H1 (cell line): ENCODE data around the gene MAPT. TPM values are rescaled to one million over a fixed set of nuclear protein-coding genes. Genes with fewer than 3 reads are reported as not detected.

Experiments used
- CTCF ChIA-PET: fragments of 300-600 bp; sonication (Branson Sonifier 250); formaldehyde crosslinking; loops from one replicate; lab custom pipeline; 2021; ENCODE audit not compliant: partially characterized antibody; lab: Charles Lee
- POLR2A ChIA-PET: fragments of 300-600 bp; sonication (Branson Sonifier 250); formaldehyde crosslinking; loops from one replicate; lab custom pipeline; 2021; ENCODE audit warnings: inconsistent platforms; ENCODE audit not compliant: partially characterized antibody; lab: Charles Lee
- DNase-seq, 2 experiments: peaks; one replicate each; pipeline versions ENCODE4 v3.0.0 to v3.0.0-alpha.2; 2010 to 2022; ENCODE audit warnings: low spot score in 2 of 2, low read depth in 1 of 2, mixed read lengths in 1 of 2
- FAIRE-seq: peaks from 2 replicates; lab custom pipeline; 2011; peaks lifted over from hg19 to GRCh38; lab: Jason Lieb, UNC
- H2AFZ ChIP-seq: 2 replicates; pipeline ENCODE4 v1.8.1; 2012; ENCODE audit warnings: low read length, inconsistent platforms
- H2AK5ac ChIP-seq: 2 replicates; pipeline ENCODE4 v1.6.1; 2013; ENCODE audit warnings: low read depth, low read length
- H2BK120ac ChIP-seq: replicated peaks from 2 replicates; pipeline ENCODE3; 2013; ENCODE audit warnings: low read depth, low read length, inconsistent platforms
- H2BK12ac ChIP-seq: 2 replicates; pipeline ENCODE4 v1.6.1; 2013; ENCODE audit warnings: low read depth, low read length
- H2BK15ac ChIP-seq: 2 replicates; pipeline ENCODE4 v1.6.1; 2013; ENCODE audit warnings: low read length
- H2BK20ac ChIP-seq: 2 replicates; pipeline ENCODE4 v1.6.1; 2013; ENCODE audit warnings: low read length
- H2BK5ac ChIP-seq: 2 replicates; pipeline ENCODE4 v1.6.1; 2013; ENCODE audit warnings: low read depth, low read length
- H3K14ac ChIP-seq: 2 replicates; pipeline ENCODE4 v1.6.1; 2013; ENCODE audit warnings: inconsistent platforms; ENCODE audit not compliant: insufficient read length
- H3K18ac ChIP-seq: 2 replicates; pipeline ENCODE4 v1.6.1; 2013; ENCODE audit warnings: low read length; ENCODE audit errors: extremely low read depth
- H3K23ac ChIP-seq: 2 replicates; pipeline ENCODE4 v1.6.1; 2013; ENCODE audit warnings: inconsistent platforms; ENCODE audit not compliant: insufficient read length
- H3K23me2 ChIP-seq: 2 replicates; pipeline ENCODE4 v1.6.1; 2013; ENCODE audit warnings: low read depth, low read length
- H3K27ac ChIP-seq: 2 replicates; pipeline ENCODE4 v1.6.1; 2011; ENCODE audit warnings: low read depth, low read length, inconsistent platforms
- H3K27me3 ChIP-seq, 4 experiments: replicated peaks in 1 of 4; 1 replicate in 1 of 4; 2 replicates in 3 of 4; pipeline versions ENCODE4 v1.6.1 to v1.8.1; 2011 to 2013; ENCODE audit warnings: low read length in 3 of 4, mild to moderate bottlenecking in 3 of 4, inconsistent platforms in 2 of 4, mixed read lengths in 2 of 4, moderate library complexity in 1 of 4; ENCODE audit not compliant: control insufficient read depth in 3 of 4, insufficient read depth in 3 of 4; ENCODE audit errors: extremely low read depth in 1 of 4
- H3K36me3 ChIP-seq, 4 experiments: 2 replicates each; pipeline versions ENCODE4 v1.6.1 to v1.8.1; 2011 to 2013; ENCODE audit warnings: mild to moderate bottlenecking in 4 of 4, low read length in 3 of 4, moderate library complexity in 2 of 4, control low read depth in 1 of 4, inconsistent platforms in 1 of 4; ENCODE audit not compliant: insufficient read depth in 4 of 4, control insufficient read depth in 2 of 4
- H3K4ac ChIP-seq: replicated peaks from 2 replicates; pipeline ENCODE3; 2013; ENCODE audit warnings: low read length, low read depth, mixed read lengths, inconsistent platforms; ENCODE audit not compliant: insufficient read length
- H3K4me1 ChIP-seq, 4 experiments: replicated peaks in 1 of 4; 1 replicate in 1 of 4; 2 replicates in 3 of 4; pipeline versions ENCODE4 v1.6.1 to v1.8.1; 2011 to 2013; ENCODE audit warnings: low read length in 3 of 4, inconsistent platforms in 2 of 4, mixed read lengths in 1 of 4; ENCODE audit not compliant: insufficient read depth in 4 of 4, control insufficient read depth in 3 of 4
- H3K4me2 ChIP-seq, 2 experiments: 2 replicates each; pipeline versions ENCODE4 v1.6.1 to v1.8.1; 2011 to 2013; ENCODE audit warnings: low read depth in 2 of 2, low read length in 2 of 2, control low read depth in 1 of 2, inconsistent platforms in 1 of 2, mild to moderate bottlenecking in 1 of 2; ENCODE audit not compliant: insufficient read depth in 1 of 2
- H3K4me3 ChIP-seq, 4 experiments: fragments of 200-600, 300-600 bp in 1 of 4; sonication (generic), shearing (Covaris generic), sonication (Bioruptor Twin) in 1 of 4; 2 replicates each; pipeline versions ENCODE4 v1.5.1 to v1.8.1; 2011 to 2016; ENCODE audit warnings: low read length in 4 of 4, low read depth in 3 of 4, control low read depth in 2 of 4, inconsistent platforms in 2 of 4, mild to moderate bottlenecking in 2 of 4, mixed read lengths in 1 of 4, moderate library complexity in 1 of 4; ENCODE audit not compliant: insufficient read depth in 2 of 4; ENCODE audit errors: extremely low read depth in 1 of 4
- H3K56ac ChIP-seq: replicated peaks from 2 replicates; pipeline ENCODE3; 2013; ENCODE audit warnings: low read depth, mild to moderate bottlenecking, mixed read lengths, low read length, inconsistent platforms; ENCODE audit not compliant: insufficient read length
- H3K79me1 ChIP-seq: 2 replicates; pipeline ENCODE4 v1.6.1; 2013; ENCODE audit warnings: low read depth, low read length, control low read depth
- H3K79me2 ChIP-seq, 2 experiments: 2 replicates each; pipeline versions ENCODE4 v1.6.1 to v1.8.1; 2012 to 2013; ENCODE audit warnings: low read length in 2 of 2, mild to moderate bottlenecking in 2 of 2, inconsistent platforms in 1 of 2; ENCODE audit not compliant: insufficient read depth in 2 of 2, control insufficient read depth in 1 of 2
- H3K9ac ChIP-seq, 4 experiments: replicated peaks in 1 of 4; 1 replicate in 1 of 4; 2 replicates in 3 of 4; pipeline versions ENCODE4 v1.6.1 to v1.8.1; 2011 to 2013; ENCODE audit warnings: low read depth in 3 of 4, low read length in 3 of 4, control low read depth in 2 of 4, mild to moderate bottlenecking in 2 of 4, moderate library complexity in 2 of 4, inconsistent platforms in 1 of 4; ENCODE audit errors: extremely low read depth in 1 of 4
- H3K9me3 ChIP-seq, 2 experiments: 2 replicates each; pipeline versions ENCODE4 v1.6.1 to v1.8.1; 2012 to 2013; ENCODE audit warnings: mild to moderate bottlenecking in 2 of 2, moderate library complexity in 2 of 2, control low read depth in 1 of 2, inconsistent platforms in 1 of 2, low read depth in 1 of 2, low read length in 1 of 2, mixed read lengths in 1 of 2; ENCODE audit not compliant: insufficient read depth in 2 of 2
- H4K20me1 ChIP-seq, 2 experiments: replicated peaks in 1 of 2; 2 replicates each; pipeline versions ENCODE3 to v1.8.1; 2011 to 2013; ENCODE audit warnings: inconsistent platforms in 2 of 2, low read length in 2 of 2, mild to moderate bottlenecking in 1 of 2; ENCODE audit not compliant: insufficient read depth in 2 of 2, control insufficient read depth in 1 of 2
- H4K5ac ChIP-seq: 2 replicates; pipeline ENCODE4 v1.6.1; 2013; ENCODE audit warnings: low read length, low read depth, mixed read lengths, inconsistent platforms; ENCODE audit not compliant: insufficient read length
- H4K8ac ChIP-seq: 2 replicates; pipeline ENCODE4 v1.8.0; 2013; ENCODE audit warnings: mild to moderate bottlenecking, moderate library complexity, low read length, inconsistent platforms; ENCODE audit not compliant: insufficient read depth; ENCODE audit errors: extremely low read depth
- H4K91ac ChIP-seq: replicated peaks from 2 replicates; pipeline ENCODE3; 2013; ENCODE audit warnings: low read length, mixed read lengths, inconsistent platforms; ENCODE audit not compliant: insufficient read length
- CBX5 ChIP-seq: fragments of 300-800, 300-1000 bp; sonication (generic); IDR thresholded peaks from 2 replicates; pipeline ENCODE4 v1.7.1; 2016; ENCODE audit warnings: antibody characterized with exemption, low read length, low read depth
- CEBPB ChIP-seq: IDR thresholded peaks from 2 replicates; pipeline ENCODE4 v1.6.1; 2012; ENCODE audit warnings: low read depth, low read length
- POLR2A ChIP-seq, 2 experiments: IDR thresholded peaks; 1 replicate in 1 of 2; 2 replicates in 1 of 2; pipeline ENCODE4 v1.6.1; 2011; ENCODE audit warnings: low read depth in 2 of 2, low read length in 2 of 2, mild to moderate bottlenecking in 2 of 2; ENCODE audit errors: control extremely low read depth in 1 of 2
- POLR2AphosphoS5 ChIP-seq: IDR thresholded peaks from 2 replicates; pipeline ENCODE4 v1.6.1; 2011; ENCODE audit warnings: low read depth, low read length
- RAD21 ChIP-seq, 2 experiments: IDR thresholded peaks in 1 of 2; conservative IDR thresholded peaks in 1 of 2; 2 replicates each; pipeline ENCODE4 v1.6.1; 2011; ENCODE audit warnings: low read depth in 2 of 2, low read length in 2 of 2, improper control_type of control experiment in 1 of 2, inconsistent platforms in 1 of 2, mild to moderate bottlenecking in 1 of 2, moderate library complexity in 1 of 2
- SP2 ChIP-seq: IDR thresholded peaks from 2 replicates; pipeline ENCODE4 v1.6.1; 2012; ENCODE audit warnings: mild to moderate bottlenecking, low read length, inconsistent platforms
- YY1 ChIP-seq: IDR thresholded peaks from 2 replicates; pipeline ENCODE4 v1.6.1; 2011; ENCODE audit warnings: low read depth, mild to moderate bottlenecking, low read length
- WGBS, 2 experiments: shearing (Covaris generic) in 1 of 2; methylation state at CpG; one replicate each; pipeline versions ENCODE4 v1.1.6 to v1.1.7; 2013 to 2015; ENCODE audit warnings: low lambda C conversion rate in 2 of 2, mixed read lengths in 2 of 2, inconsistent platforms in 1 of 2, low coverage in 1 of 2, missing lambda C conversion rate in 1 of 2; ENCODE audit not compliant: insufficient replicate concordance in 2 of 2, insufficient coverage in 1 of 2, insufficient read length in 1 of 2; ENCODE audit errors: extremely low coverage in 1 of 2, missing lambda C conversion rate in 1 of 2; 5-methylcytosine and 5-hydroxymethylcytosine counted together
- polyA plus RNA-seq, 7 experiments: library from polyadenylated mRNA; depleted of rRNA in 3 of 7; stranded (reverse) in 5 of 7; unstranded in 2 of 7; fragments of >200 nt in 5 of 7; fragments of 200-250 nt in 2 of 7; gene quantifications; 1 replicate in 5 of 7; 2 replicates in 1 of 7; 4 replicates in 1 of 7; pipeline versions ENCODE4 v1.2.1 to v1.2.3, GENCODE V29; 2011 to 2013; ENCODE audit warnings: missing spikeins in 2 of 7, mixed read lengths in 2 of 7
- total RNA-seq: library from RNA; stranded (reverse); fragmentation: NEBNext Ultra II Directional; extraction: Animal tissue kit (Norgen Biotek cat#: 25700); gene quantifications from 2 replicates; pipeline ENCODE4 v1.2.1, GENCODE V29; 2021

MAPT gene
- total and polyA plus RNA-seq, 2 of the 8 experiments (the other 6 are each of a cell fraction or from before 2014, with no cell fraction given), result 0.54 to 1.7 TPM

GRCh38 chr17:45958994-45959665, 64.8 kb downstream of the MAPT start:
- Histone ChIP-seq H2BK15ac (no peak overlapping the region), H3K23me2 (no peaks in the 10 kb centered on the region), H3K23ac (no peak overlapping the region), H2BK12ac (no peak overlapping the region), H4K8ac (no peak overlapping the region), H4K20me1 (no peaks in the 10 kb centered on the region), H3K4me3 (no peak overlapping the region), H3K9ac (no peak overlapping the region), H2BK120ac (no peak overlapping the region), H2AFZ (no peak overlapping the region), H3K18ac (no peak overlapping the region), H4K5ac (no peak overlapping the region), H3K27me3 (no peaks in the 10 kb centered on the region), H3K14ac (no peak overlapping the region), H4K91ac (no peak overlapping the region), H3K4me1 (no peaks in the 10 kb centered on the region), H3K79me1 (no peaks in the 10 kb centered on the region), H3K9me3 (no peaks in the 10 kb centered on the region), H2BK20ac (no peak overlapping the region), H3K4ac (no peak overlapping the region), H3K79me2 (no peaks in the 10 kb centered on the region), H3K36me3 (no peaks in the 10 kb centered on the region), H3K4me2 (no peak overlapping the region), H2AK5ac (no peak overlapping the region), H2BK5ac (no peak overlapping the region), H3K27ac (no peak overlapping the region), H3K56ac (no peak overlapping the region)
- POLR2A ChIA-PET, result no interaction called here
- FAIRE-seq (no peak), DNase-seq (no peak)
- 89% methylated on average over 9 of the region's 9 CpGs; no CpG with 5 or more reads in 1 of the 2 experiments for WGBS, 2 experiments
- CTCF ChIA-PET, result interaction anchor here (2.5 to 4.0 kb wide), 2 partner anchors 12 kb away, joined by 10 to 31 read pairs; no protein-coding TSS in a partner anchor
- TF ChIP-seq SP2, result no peak
- no peak for TF ChIP-seq CBX5
- no peak for TF ChIP-seq CEBPB
- no peak for TF ChIP-seq POLR2A (IDR thresholded peaks at IDR 0.05; ENCODE audit: control extremely low read depth in 1 of 2, low read depth in 2 of 2, low read length in 2 of 2)
- no peak for TF ChIP-seq YY1
- no peak for TF ChIP-seq POLR2AphosphoS5
- no peak for TF ChIP-seq RAD21 (IDR thresholded peaks at IDR 0.05 in 1 of 2, conservative IDR thresholded peaks at IDR 0.05 in 1 of 2; ENCODE audit: low read depth in 2 of 2, low read length in 2 of 2)
